CD4-positive, alpha-beta T cell treated with Interleukin-17A for 1 hour (primary cell): ENCODE results near the gene CCDC158.
A peak's percentile ranks its signal among the peaks of the same experiment; 100 is the strongest.
"Not testable (repeated sequence)": the region's sequence is repeated elsewhere in the genome, so short reads cannot be mapped to it uniquely, and the experiment has no call there.

Experiments
- DNase-seq: peaks from one replicate; pipeline ENCODE4 v3.0.0-alpha.2; 2020

Gene CCDC158

DNA sequence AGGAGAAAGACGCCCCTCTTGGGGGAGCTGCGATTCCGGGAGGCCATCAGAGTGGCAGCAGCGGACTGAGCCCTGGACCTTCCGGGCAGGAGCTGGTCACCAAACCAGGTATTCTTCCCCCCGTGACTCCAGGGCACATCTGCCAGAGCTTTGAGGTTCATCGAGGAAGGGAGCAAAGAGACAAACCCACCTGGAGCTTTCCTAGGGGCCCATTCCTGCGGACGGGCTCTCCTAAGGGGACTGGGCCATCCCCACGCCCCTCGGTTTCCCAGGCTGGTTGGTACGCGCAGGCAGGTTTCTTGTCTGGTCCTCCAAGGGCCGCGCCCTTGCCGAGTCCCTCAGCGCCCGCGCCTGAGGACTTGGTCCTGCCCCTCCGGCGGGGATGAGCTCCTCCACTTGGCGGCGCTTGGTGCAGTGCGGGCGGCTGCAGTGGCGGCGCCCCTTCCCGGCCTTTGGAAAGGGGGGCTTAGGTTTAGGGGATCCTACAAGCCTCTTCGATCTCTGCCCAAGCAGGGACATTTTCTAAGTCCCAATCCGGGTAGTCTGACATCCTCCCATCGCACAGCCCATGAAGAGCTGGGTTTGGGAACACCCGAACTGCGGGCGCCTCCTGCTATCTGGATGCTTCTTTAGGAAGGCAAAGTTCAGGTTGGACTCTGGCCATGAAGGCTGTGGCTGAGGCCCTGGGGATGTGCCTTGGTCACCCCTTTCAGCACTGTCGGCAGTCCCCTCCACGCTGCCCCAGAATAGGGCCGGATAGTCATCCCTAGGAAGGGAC is 113.9 kb downstream of the CCDC158 start:
- peak; percentile 4 for DNase-seq

DNA sequence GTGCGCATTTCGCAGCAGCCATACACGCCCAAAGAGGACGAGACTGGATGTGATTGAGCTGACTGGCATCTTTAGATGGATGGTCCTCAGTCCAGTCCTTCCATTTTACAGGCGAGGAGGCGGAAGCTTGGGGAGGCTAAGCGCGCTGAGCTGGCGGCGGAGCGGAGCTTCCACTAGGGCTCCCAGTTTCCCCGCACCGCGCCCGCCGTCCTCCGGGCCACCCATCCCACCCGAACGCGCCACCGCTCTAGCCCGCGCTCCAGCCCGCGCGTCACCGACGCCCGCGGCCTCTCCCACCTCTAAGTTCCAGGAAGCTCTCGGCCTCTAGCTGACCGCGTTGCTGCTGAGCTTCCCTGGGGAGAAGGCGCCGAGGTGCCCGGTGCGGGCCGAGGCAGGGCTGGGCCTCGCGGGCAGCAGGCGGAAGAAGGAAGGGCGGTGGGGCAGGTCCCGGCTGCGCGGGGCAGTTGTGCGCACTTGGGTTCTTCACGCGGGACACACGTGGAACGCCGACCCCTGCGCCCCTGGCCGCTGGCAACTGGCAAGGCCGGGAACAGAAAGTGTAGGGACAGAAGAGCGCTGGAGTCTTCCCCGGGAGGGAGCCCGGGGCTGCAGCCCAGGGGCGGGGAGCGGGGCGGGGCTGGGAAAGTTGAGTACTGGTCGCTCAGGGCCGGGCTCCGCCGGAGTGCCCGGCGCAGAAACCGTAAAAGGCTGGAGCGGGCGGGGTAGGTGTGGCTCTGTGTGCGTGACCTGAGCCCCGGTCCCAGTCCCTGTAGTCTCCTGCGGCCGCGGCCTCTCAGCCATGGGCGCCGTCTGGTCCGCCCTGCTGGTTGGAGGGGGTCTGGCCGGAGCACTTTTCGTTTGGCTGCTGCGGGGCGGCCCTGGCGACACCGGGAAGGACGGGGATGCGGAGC is 114.7 kb downstream of the CCDC158 start, which contains the start of gene STBD1:
TSS of gene STBD1 (plus strand) at position 763 of the 911 bp plus-strand sequence. CDS start at position 800, 37 bp downstream.
- peak; percentile 25 for DNase-seq

DNA sequence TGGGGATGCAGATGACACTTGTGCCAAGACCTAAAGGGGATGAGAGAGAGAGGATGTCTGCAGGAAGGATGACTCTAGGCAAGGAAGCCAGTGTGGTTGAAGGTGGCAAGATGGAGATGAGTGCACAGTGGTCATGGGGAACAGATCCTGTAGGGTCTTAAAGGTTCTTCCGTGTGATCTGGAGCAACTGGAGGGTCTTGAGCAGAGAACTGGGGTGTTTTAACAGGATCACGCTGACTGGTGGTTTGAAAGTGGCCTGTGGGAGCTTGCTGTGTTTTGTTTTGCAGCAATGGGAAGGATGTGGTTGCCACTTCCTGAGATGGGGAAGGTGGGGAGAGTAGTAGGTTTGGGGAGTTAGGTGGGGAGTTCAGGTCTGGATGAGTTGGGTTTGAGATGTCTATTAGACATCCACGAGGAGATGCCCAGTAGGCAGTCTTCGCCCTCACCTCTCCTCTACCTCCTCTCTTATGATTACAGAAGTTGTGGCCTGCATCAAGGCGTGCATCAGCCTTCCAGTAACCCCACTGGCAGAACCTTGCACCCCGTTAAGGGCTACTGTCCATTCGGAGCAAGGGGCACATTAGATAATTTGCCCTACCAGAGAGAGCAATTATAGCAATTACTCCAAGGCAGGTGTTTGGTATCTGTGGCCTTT is 115.8 kb downstream of the CCDC158 start:
- peak; percentile 28 for DNase-seq

DNA sequence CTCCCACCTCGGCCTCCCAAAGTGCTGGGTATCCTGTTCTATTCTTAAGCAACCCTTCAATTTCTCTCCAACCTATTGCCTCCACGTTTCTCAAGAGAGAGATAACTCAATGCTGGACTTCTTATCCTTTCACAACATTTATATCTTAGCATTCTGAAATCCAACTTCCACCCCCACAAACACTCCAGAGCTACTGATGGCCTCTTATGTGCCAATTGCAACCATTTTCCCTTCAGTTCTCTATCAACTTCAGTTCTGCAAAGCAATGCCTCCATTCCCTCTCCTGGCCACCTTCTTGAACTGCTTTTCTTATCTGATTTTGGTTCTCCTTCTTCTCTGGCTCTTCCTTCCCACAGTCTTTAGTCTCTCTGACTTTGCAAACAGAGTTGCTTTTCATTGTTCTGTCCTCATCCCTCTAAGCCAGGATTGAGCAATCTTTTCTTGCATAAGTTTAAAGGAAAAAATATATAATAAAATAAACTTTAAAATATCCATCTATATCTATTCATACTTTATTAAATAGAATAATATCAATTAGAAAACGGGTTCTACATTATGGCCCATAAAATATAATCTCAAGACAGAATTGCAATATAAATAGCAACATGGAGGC is 118.0 kb downstream of the CCDC158 start:
- no peak for DNase-seq

DNA sequence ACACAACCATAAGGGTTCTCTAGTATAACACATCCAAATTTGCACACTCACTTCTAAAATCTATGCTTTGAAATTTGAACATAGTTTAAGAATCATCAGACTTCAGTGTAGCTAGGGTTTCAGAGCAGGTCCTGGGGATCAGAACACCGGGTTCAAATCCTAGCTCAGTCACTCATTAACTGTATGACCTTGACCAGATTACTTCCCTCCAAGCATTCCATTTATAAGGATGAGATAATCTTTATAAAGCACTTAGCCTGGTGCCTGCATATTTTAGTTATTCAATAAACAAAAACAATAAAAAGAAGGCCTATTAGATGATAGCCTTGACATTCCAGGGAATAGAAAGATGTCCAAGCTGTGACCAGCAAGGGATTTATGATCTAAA is 119.2 kb downstream of the CCDC158 start:
- DNase-seq: no peak

DNA sequence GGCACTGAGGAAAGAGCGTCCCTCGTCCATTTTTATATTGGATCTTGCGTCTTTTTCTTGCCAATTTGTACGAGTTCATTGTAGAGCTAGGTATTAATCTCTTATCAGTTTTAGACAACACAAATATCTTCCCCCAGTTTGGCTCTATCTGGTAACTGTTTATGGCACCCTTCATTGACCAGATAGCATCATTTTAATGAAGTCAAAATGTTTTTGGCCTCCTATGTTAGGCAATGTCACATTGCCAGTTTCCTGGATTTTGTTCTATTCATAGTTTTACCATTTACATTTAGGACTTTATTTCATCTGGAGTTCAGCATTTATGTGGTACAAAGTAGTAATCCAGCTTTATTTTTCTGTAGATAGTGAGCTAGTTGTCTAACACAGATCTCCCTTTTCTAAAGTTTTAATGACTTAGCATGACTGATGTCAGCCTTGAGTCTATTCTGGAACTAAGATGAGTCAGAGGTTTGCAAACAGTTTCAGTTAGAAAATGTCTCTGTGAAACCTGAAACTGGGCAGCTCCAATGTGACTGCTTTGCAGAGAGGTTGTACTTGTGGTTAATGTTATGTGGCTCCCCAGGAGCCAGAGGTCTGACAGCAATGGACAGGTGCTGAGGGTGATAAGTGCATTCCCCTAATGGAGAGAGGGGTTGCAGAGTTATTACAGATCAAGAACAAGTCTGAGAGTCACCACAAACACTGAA is 119.7 kb downstream of the CCDC158 start:
- DNase-seq: no peak

DNA sequence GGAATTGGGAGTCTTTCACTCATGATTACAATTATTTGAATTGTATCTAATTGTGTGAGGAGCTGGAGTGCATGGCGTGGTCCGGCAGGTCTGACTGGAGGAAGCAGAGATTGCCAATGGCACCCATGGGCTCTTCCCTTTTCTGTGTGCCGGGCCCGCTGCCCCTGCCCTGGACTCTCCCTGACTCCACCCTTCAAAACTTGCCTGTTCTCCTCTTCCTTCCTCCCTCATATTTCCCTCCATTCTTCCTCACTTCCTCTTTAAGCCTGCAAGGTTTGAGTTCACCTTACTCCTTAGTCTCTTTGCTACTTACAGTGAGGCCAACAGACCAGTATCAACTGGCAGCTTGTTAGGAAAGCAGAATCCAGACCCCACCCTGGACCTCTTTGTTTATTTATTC is 120.9 kb downstream of the CCDC158 start:
- no peak for DNase-seq

DNA sequence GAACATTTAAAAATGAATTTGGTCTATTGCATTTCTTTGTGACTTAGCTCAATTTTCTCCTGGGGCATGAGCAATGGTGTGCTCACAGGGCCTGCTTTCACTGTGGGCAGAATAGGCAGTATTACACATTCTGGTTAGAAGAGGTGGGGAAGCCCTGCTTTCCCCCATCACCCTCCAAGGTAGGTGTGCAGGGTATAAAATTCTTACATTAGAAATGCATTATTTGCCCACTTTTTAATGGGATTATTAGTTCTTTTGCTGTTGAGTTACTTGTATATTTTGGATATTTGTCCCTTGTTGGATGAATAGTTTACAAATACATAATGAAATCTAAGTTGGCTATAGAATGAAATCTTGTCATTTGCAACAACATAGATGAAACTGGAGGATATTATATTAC is 122.7 kb downstream of the CCDC158 start:
- DNase-seq: no peak

DNA sequence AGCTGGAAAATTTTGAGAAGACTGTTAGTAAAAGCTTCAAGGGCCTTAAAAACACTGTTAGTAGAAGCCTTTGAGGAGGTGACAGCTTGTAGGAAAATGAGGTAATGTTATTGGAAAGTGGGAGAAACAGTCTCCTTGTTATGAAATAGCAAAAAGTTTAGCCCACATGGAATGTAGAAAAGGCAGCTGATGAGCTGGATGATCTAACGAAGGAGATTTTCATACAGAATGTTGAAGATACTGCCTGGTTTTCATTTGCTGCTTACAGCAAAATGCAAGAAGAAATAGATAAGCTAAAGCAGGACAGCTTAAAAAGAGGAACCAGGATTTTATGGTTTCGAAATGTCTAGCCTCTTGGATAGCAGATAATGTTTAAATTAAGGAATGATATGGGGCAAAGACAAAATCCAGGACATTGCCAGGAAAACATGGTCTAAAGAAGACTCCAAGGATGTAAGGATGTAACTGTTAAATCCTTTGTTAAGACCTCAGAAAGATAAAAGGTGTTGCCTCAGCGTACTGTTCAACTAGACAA is 124.6 kb downstream of the CCDC158 start:
- no peak for DNase-seq

DNA sequence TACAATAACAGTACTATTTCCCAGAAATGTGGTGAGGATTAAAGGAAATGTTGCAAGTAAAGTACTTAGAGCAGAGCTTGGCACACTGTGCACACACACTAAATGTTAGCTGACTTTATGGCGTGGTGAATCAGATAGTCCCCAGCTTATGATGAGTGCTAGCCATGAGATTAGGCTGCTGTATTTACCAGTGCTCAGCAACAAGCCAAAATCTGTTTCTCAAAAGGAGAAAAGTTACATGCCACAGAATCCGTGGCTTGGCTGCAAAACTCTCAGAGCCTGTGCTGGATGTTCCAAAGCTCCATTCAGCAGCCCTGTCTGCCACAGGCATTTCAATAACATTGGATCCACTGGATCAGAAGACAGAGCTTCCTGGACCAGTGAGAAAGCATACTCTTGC is 127.2 kb downstream of the CCDC158 start:
- no peak for DNase-seq

DNA sequence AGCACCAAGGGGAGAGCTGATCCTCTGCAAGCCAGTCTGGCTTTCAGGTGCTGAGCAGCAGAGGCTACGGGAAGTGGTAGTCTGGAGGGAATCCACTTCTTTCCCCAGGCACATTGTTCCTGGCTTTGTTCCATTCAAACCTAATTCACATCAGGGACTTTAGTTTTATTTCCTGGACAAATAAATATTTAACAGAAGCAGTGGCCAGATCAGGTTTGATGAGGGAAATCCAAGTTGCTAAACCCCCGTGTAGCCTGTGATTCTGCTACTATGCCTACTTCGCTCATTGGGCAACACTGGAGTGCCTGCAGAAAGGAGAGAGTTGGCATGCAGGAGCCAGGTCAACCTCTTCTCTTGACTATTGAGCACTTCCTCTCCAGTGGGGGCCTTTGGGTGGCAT is 128.2 kb downstream of the CCDC158 start:
- DNase-seq: no peak

DNA sequence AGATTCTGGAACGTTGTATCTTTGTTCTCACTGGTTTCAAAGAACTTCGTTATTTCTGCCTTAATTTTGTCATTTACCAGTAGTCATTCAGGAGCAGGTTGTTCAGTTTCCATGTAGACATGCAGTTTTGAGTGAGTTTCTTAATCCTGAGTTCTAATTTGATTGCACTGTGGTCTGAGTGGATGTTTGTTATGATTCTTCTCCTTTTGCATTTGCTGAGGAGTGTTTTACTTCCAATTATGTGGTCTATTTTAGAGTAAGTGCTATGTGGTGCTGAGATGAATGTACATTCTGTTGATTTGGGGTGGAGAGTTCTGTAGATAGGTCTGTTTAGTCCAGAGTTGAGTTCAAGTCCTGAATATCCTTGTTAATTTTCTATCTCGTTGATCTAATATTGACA is 133.1 kb downstream of the CCDC158 start:
- DNase-seq: not testable (repeated sequence)

DNA sequence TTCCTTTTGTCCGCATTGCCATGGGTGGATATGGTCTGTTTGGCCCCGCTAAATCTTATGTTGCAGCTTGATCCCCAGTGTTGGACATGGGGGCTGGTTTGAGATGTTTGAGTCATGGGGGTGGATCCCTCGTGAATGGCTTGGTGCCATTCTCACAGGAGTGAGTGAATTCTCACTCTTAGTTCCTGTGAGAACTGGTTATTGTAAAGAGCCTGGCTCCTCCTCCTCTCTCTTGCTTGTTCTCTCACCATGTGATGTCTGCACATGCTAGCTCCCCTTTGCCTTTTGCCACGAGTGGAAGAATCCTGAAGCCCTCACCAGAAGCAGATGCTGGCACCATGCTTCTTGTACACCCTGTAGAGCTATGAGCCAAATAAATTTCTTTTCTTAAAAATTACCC is 137.0 kb downstream of the CCDC158 start:
- DNase-seq: no peak

DNA sequence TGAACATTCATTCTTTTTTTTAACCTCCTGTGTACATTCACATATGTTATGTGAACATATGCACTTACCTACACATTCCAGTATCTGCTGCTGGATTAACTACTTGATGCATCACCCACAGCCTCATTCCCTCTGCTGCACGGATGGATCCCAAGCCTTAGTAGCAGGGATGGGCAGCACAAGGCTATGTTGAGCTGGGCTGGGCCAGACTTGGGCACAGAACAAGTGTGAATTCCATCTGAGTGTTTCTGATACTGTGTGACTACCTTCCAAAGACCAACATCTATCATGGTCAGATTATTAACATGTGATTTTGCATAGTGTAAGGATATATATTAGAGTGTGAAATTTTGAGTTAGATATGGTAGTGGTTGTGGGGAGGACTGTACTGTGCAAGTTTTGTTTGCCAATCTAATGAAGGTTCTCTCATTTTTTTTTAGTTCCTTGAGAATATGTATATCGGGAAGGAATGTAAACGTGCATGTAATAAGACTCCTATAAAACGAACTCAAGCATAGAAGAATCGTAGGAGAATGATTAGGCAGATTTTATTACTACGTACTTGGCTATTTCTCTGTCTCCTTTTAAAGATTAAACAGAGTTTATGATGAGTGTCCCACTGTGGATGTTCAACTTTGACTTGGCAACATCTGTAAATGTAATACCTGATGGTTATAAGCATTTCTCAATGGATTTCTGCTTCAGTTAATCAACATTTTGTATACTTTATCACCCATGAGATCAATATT is 137.8 kb downstream of the CCDC158 start:
- no peak for DNase-seq

DNA sequence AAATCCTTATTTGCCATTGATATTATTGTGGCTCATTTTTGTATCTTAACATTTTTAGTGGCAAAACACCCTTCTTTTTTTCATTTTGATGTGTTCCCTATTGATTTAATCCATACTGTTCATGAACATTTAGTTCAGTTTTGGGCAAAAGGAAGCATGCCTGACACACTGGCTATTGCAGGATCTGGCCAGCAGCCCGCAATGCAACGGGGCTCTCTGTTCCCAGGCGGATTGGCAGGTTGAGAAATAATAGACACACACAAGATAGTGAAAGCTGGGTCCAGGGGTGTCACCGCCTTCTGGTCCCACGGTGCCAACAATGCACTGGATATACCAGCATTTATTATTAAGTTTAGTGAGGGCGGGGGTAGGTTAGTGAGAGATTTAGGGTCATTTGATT is 139.3 kb downstream of the CCDC158 start:
- not testable (repeated sequence) for DNase-seq

DNA sequence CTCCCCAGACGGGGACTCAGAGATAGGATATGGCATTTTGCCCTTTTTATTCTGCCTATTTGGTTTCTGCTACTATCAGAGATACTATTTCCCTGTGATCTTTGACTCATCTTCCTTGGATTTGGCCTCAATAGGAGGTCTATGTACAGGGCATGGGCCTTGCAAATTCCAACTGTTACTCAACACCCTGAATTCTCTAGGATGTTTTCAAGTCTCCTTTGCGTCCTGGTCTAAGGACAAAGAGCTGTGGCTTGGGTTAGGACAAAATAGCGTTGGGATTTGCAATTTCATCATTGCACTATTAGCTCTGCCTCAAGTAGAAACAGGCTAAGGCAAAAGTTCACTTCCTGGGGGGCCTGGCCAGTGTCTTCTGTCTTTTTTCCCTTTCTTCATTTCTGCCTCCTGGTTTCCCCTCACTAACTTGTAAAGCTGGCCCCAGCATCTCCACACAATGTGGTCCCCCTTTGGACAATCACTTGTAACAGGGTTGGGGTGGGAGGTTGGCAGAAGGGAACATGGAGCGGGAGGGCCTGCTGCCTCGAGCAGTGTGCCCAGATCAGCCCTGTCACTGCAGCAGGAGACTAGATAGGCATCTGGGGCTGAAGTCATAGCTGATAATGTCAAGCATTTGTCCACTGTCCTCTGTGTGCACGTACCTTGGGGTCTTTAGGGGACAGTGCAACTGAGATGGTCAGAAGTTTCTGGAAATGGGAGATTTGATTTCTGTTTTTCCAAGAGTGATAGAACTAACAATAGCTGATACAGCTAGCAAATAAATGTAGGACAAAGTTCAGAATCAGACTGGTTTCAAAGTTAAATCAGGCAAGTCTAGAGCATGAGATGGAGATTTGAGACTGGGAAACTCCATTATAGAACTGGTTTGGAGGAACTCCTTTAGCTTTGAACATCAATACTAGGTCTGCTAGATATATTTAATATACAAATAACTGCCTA is 140.2 kb downstream of the CCDC158 start:
- no peak for DNase-seq

DNA sequence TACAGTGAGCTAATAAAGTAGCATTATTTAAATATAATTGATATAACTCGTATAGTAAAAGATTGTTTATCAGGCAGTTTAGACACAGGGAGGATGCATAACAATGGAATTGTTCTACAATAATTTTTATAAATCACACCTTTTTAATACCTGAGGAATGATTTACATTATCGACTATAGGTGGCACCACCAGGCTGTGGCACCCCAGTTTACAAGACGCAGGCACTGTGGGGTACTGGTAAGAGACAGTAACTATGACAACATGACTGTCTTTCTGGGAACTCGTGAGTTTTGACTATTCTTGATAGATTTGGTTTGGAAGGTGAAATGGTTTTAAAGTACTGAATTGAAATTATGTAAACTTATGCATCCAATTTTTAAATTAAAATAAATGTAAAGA is 141.5 kb downstream of the CCDC158 start:
- DNase-seq: peak; percentile 47

DNA sequence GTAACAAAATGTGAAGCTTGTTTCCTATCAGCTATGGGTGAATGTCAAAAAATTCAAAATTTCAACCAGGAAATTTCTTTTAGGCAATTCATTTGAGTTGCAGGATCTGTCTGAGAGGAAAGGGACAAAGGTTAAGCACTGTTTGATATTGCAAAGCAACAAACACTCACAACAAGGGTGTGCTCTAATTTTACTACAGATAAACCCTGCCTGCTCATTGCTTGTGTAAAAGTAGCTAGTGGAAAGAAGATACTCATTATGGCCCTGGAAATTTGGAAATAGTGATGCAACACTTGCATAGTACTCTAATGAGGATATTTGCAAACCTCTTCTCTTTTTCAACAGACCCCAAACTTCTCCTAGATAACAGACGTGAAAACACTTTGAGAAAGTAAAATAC is 142.4 kb downstream of the CCDC158 start:
- no peak for DNase-seq

DNA sequence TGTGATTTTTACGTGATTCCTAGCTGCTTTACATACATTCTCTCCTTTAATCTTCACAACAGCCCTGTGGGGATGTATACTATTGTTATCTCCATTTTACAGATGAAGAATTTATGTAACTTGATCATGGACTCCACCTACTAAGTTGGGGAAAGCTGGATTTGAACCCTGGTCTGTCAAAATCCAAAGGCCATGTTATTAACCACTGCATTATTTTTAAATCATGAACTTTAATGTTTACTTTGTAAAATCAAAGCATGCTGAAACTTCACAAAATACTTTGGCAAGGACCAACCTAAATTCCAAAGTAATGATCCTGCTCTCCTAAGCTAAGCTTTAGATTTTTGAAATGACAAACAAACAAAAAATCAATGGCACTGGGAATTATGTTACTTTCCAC is 143.3 kb downstream of the CCDC158 start:
- DNase-seq: no peak

DNA sequence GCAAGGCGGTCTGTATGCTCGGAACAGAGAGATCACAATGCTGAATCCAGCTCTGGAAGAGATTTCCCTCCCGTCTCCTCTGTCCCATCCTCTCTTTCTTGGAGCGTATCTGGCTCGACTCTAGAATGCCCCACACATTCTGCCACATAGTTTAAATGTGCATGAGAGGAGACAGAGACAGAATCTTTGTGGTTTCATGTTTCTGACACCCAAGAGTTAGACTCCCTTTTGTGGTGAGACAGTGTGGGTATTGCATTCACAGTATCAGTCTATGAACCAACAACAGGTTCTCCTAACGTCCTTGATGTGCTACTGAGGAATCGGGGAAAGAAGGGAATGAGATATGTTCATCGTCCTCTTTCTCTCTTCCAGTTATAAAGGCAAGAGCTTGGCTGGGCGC is 144.1 kb downstream of the CCDC158 start:
- DNase-seq: no peak
